Gastrocnemius medialis (tissue), 4 donors: ENCODE measurements around the gene SPDYE5. TPM values are rescaled to one million over a fixed set of nuclear protein-coding genes. Genes with fewer than 3 reads are reported as not detected.

Experiments used
- ATAC-seq, 2 donors: fragments of 150-250 bp; one replicate each; pipeline ENCODE4 v1.9.1; 2016
- DNase-seq, 2 donors: peaks; one replicate each; pipeline ENCODE4 v3.0.0-alpha.2; 2019
- H3K27ac ChIP-seq, 4 donors: fragments of 200-600 bp; sonication (generic); 1 replicate in 1 of 4; 2 replicates in 3 of 4; pipeline ENCODE4 v1.5.1; 2016 to 2018; ENCODE audit warnings: mild to moderate bottlenecking in 2 of 4, moderate library complexity in 1 of 4
- H3K27me3 ChIP-seq, 3 donors: fragments of 200-600 bp; sonication (generic) in 2 of 3; 1 replicate in 1 of 3; 2 replicates in 2 of 3; pipeline versions ENCODE4 v1.5.1 to v1.6.0; 2016 to 2019; ENCODE audit warnings: mild to moderate bottlenecking in 1 of 3, moderate library complexity in 1 of 3
- H3K36me3 ChIP-seq, 2 donors: fragments of 200-600 bp; sonication (generic) in 1 of 2; one replicate each; pipeline ENCODE4 v1.5.1; 2017 to 2018
- H3K4me1 ChIP-seq, 2 donors: fragments of 200-600 bp; sonication (generic) in 1 of 2; one replicate each; pipeline ENCODE4 v1.5.1; 2016 to 2017; ENCODE audit warnings: mild to moderate bottlenecking in 2 of 2
- H3K4me3 ChIP-seq, 4 donors: fragments of 200-600 bp; sonication (generic) in 3 of 4; 1 replicate in 1 of 4; 2 replicates in 3 of 4; pipeline ENCODE4 v1.5.1; 2016 to 2019; ENCODE audit warnings: mild to moderate bottlenecking in 2 of 4
- H3K9me3 ChIP-seq, 3 donors: fragments of 200-600 bp; sonication (generic) in 2 of 3; 1 replicate in 1 of 3; 2 replicates in 2 of 3; pipeline ENCODE4 v1.5.1; 2016 to 2019
- POLR2A ChIP-seq, 2 donors: fragments of 450-650 bp; IDR thresholded peaks; one replicate each; pipeline ENCODE4 v1.6.1; 2017; ENCODE audit warnings: antibody characterized with exemption in 2 of 2, mild to moderate bottlenecking in 2 of 2, moderate library complexity in 2 of 2
- in situ Hi-C, 4 donors: fragments of 200-750 bp; cut with MboI; loops; one replicate each; pipeline versions ENCODE4 v1.15.0 to v1.8.0; 2017; ENCODE audit warnings: low sequenced_read_pairs in 4 of 4
- intact Hi-C: fragments of 100-400 bp; cut with DNase I; formaldehyde crosslinking; loops from one replicate; pipeline ENCODE4 v1.15.1; 2023; ENCODE audit warnings: low total_unique reads
- total RNA-seq, 4 donors: library from RNA; depleted of rRNA; stranded (reverse); fragments of >200 nt; gene quantifications; one replicate each; pipeline versions ENCODE4 v1.1.0 to v1.2.3, GENCODE V29; 2016
- TF ChIP-seq, protein P1 (sequence below), 5 experiments: fragments of 450-650 bp in 3 of 5; fragments of 200-600 bp in 2 of 5; sonication (generic) in 2 of 5; IDR thresholded peaks in 4 of 5; conservative IDR thresholded peaks in 1 of 5; 1 replicate in 4 of 5; 2 replicates in 1 of 5; pipeline ENCODE4 v1.5.1; 2016 to 2019; ENCODE audit warnings: antibody characterized with exemption in 5 of 5, mild to moderate bottlenecking in 3 of 5, moderate library complexity in 3 of 5

Gene SPDYE5
- total RNA-seq, 4 donors from 2014 or later = not detected

- intact Hi-C loops = loop anchor here (5.0 kb wide), 1 partner anchor 105 kb away; no protein-coding TSS in a partner anchor
- in situ Hi-C loops = no loop called here
Observed at GRCh38 chr7:75532639-75533038, 40.5 kb downstream of the SPDYE5 start.

DNA sequence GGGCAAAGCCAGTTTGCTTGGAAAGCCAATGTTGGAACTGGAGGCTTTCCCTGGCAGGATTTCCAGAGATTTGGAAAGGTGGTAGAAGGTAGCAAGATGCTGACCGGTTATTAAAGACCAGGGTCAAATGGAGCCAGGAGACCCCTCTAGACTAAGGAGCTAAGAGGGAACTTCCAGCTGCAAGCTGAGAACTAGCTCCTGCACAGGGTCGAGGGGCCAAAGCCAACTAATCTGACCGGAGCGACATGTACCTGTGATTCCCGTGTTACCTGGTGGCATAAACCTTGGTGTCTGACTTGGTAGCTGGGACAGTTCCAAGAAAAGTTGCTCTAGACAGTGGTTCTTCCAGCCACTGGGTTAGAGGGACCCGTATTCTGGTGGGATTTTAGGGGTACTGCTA, 41.8 kb downstream of the SPDYE5 start:
- ATAC-seq (no peak), DNase-seq (no peak)
- TF ChIP-seq, protein P1, sequence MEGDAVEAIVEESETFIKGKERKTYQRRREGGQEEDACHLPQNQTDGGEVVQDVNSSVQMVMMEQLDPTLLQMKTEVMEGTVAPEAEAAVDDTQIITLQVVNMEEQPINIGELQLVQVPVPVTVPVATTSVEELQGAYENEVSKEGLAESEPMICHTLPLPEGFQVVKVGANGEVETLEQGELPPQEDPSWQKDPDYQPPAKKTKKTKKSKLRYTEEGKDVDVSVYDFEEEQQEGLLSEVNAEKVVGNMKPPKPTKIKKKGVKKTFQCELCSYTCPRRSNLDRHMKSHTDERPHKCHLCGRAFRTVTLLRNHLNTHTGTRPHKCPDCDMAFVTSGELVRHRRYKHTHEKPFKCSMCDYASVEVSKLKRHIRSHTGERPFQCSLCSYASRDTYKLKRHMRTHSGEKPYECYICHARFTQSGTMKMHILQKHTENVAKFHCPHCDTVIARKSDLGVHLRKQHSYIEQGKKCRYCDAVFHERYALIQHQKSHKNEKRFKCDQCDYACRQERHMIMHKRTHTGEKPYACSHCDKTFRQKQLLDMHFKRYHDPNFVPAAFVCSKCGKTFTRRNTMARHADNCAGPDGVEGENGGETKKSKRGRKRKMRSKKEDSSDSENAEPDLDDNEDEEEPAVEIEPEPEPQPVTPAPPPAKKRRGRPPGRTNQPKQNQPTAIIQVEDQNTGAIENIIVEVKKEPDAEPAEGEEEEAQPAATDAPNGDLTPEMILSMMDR (IDR thresholded peaks at IDR 0.05 in 4 of 5, conservative IDR thresholded peaks at IDR 0.05 in 1 of 5) = no peak
- TF ChIP-seq POLR2A (IDR thresholded peaks at IDR 0.05) = no peak
- intact Hi-C loops = loop anchor here (5.0 kb wide), 1 partner anchor 103 kb away; no protein-coding TSS in a partner anchor
- Histone ChIP-seq H3K27me3 (no peaks in the 10 kb centered on the region), H3K27ac (no peak overlapping the region), H3K9me3 (no peaks in the 10 kb centered on the region), H3K36me3 (peaks cover 0 to 19% of the 10 kb centered on the region in 2 donors), H3K4me1 (peaks cover 6 to 7% of the 10 kb centered on the region in 2 donors), H3K4me3 (no peak overlapping the region)
- in situ Hi-C loops = no loop called here

More at GRCh38 chr7:75532639-75533038, 40.5 kb downstream of the SPDYE5 start:
- Histone ChIP-seq H3K4me3 (no peak overlapping the region), H3K9me3 (no peaks in the 10 kb centered on the region), H3K36me3 (peaks cover 0 to 10% of the 10 kb centered on the region in 2 donors), H3K27me3 (no peaks in the 10 kb centered on the region), H3K4me1 (peaks cover 9 to 12% of the 10 kb centered on the region in 2 donors), H3K27ac (no peak overlapping the region)
- TF ChIP-seq POLR2A (IDR thresholded peaks at IDR 0.05) = no peak
- TF ChIP-seq, protein P1 (IDR thresholded peaks at IDR 0.05 in 4 of 5, conservative IDR thresholded peaks at IDR 0.05 in 1 of 5) = no peak
- ATAC-seq = no peak
- DNase-seq = no peak

DNA sequence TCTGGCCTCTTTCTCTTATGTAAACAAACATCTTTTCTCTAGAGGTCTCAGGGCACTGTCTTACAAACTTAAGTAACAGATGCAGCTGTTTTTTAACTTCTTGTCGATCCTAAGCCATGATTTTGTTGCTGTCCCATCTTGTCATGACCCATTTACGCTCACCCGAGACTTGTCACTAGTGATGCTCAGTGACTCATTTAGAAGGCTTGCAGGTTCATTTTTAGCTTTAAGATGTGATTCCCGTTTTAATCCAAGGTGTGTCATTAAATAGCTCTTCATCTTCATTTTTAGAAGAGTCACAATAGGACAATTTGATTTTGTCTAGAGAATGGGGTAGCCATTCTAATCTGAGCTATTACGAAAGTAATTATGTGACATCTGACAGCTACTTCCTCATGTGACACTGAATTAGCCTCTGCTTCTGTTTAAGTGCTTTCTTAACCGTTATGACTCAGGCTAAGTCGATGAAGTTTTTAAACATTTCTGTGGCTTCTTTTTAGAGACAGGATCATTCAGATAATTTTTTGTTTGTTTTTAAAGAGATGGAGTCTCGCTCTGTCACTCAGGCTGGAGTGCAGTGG, 42.7 kb downstream of the SPDYE5 start:
- ATAC-seq (no peak), DNase-seq (no peak)
- Histone ChIP-seq H3K4me1 (peaks cover 6 to 7% of the 10 kb centered on the region in 2 donors), H3K27me3 (no peaks in the 10 kb centered on the region), H3K9me3 (no peaks in the 10 kb centered on the region), H3K27ac (no peak overlapping the region), H3K36me3 (peaks cover 0 to 28% of the 10 kb centered on the region in 2 donors), H3K4me3 (no peak overlapping the region)
- in situ Hi-C loops = no loop called here
- TF ChIP-seq, protein P1 (IDR thresholded peaks at IDR 0.05 in 4 of 5, conservative IDR thresholded peaks at IDR 0.05 in 1 of 5) = no peak
- no peak for TF ChIP-seq POLR2A (IDR thresholded peaks at IDR 0.05)
- intact Hi-C loops = loop anchor here (5.0 kb wide), 1 partner anchor 102 kb away; no protein-coding TSS in a partner anchor

- no peak for DNase-seq
- H3K9me3 ChIP-seq = no peaks in the 10 kb centered on the region
- intact Hi-C loops (no loop called here), in situ Hi-C loops (no loop called here)
- no peaks in the 10 kb centered on the region for H3K27me3 ChIP-seq
- H3K4me1 ChIP-seq = peaks cover 3 to 5% of the 10 kb centered on the region in 2 donors
- H3K27ac ChIP-seq = no peak overlapping the region
- ATAC-seq = no peak
- TF ChIP-seq, protein P1 (IDR thresholded peaks at IDR 0.05 in 4 of 5, conservative IDR thresholded peaks at IDR 0.05 in 1 of 5) = no peak
- no peak for TF ChIP-seq POLR2A (IDR thresholded peaks at IDR 0.05)
- H3K36me3 ChIP-seq = peaks cover 0 to 32% of the 10 kb centered on the region in 2 donors
- no peak overlapping the region for H3K4me3 ChIP-seq
Observed at GRCh38 chr7:75536491-75536890, 44.4 kb downstream of the SPDYE5 start.
